ENCODE data around the gene ATG9B. TPM values are rescaled to one million over a fixed set of nuclear protein-coding genes. Genes with fewer than 3 reads are reported as not detected.

ATG9B gene
- total and polyA plus RNA-seq, 2 donors (not counting 3 experiments of a cell fraction or from before 2014, with no cell fraction given) = 0.04 TPM; not detected in 1

- no peak overlapping the region for H3K4me3 ChIP-seq (replicated peaks in 1 of 3; ENCODE audit: insufficient read depth in 1 of 3, low read depth in 1 of 3, low read length in 3 of 3)
- no peak overlapping the region for H3K4me2 ChIP-seq (ENCODE audit: insufficient read depth, low read length)
- no peak overlapping the region for H3K9ac ChIP-seq (replicated peaks; ENCODE audit: extremely low read depth, insufficient read depth, low read length)
- H4K20me1 ChIP-seq (replicated peaks; ENCODE audit: control insufficient read depth, extremely low read depth, insufficient read depth, low read length) = no peaks in the 10 kb centered on the region
- no peak overlapping the region for H2AFZ ChIP-seq (ENCODE audit: low read depth, low read length)
- H3K79me2 ChIP-seq (ENCODE audit: control insufficient read depth, insufficient read depth, low read length) = no peaks in the 10 kb centered on the region
- ChIA-PET CTCF (interaction anchor here (1.0 to 1.6 kb wide), 2 partner anchors 17 to 27 kb away, joined by 5 read pairs; partner anchors contain the start of gene ABCB8), POLR2A (no interaction called here)
- no peaks in the 10 kb centered on the region for H3K36me3 ChIP-seq (ENCODE audit: control insufficient read depth in 2 of 2, extremely low read depth in 1 of 2, insufficient read depth in 2 of 2, low read length in 2 of 2)
- H3K27ac ChIP-seq (ENCODE audit: insufficient read depth, low read depth, low read length) = no peak overlapping the region
- no peak for DNase-seq (ENCODE audit: low read depth, low spot score)
- FAIRE-seq = no peak
- BruUV-seq (replicated peaks) = no TSS peak
- peaks cover 0 to 1% of the 10 kb centered on the region in 2 experiments for H3K27me3 ChIP-seq (ENCODE audit: control insufficient read depth in 2 of 2, insufficient read depth in 2 of 2, low read length in 2 of 2)
- no peaks in the 10 kb centered on the region for H3K9me3 ChIP-seq (replicated peaks; ENCODE audit: control insufficient read depth, insufficient read depth, low read length)
- intact Hi-C loops (cut with micrococcal nuclease) (no loop called here), dilution Hi-C loops (cut with MboI; ENCODE audit: extremely low pct_ligation_motif_present, low sequenced_read_pairs) (no loop called here)
- no peak for TF ChIP-seq EZH2 (IDR thresholded peaks at IDR 0.05; ENCODE audit: borderline replicate concordance, low read depth, low read length, severe bottlenecking)
- no peak for TF ChIP-seq POLR2AphosphoS5 (IDR thresholded peaks at IDR 0.05; ENCODE audit: insufficient read depth, low read depth, low read length)
- TF ChIP-seq GATA2 (IDR thresholded peaks at IDR 0.05; ENCODE audit: insufficient read depth, insufficient read length, low read depth, low read length) = no peak
- TF ChIP-seq POLR2A (IDR thresholded peaks at IDR 0.05; ENCODE audit: low read depth, low read length) = no peak
- no peak for TF ChIP-seq FOS (IDR thresholded peaks at IDR 0.05; ENCODE audit: borderline replicate concordance, insufficient read depth, low read length)
- TF ChIP-seq JUN (IDR thresholded peaks at IDR 0.05; ENCODE audit: borderline replicate concordance, insufficient read depth, insufficient read length, low read depth) = no peak
- no peak for TF ChIP-seq MAX (IDR thresholded peaks at IDR 0.05; ENCODE audit: insufficient read depth, insufficient read length)
- no peak for TF ChIP-seq CTCF (IDR thresholded peaks at IDR 0.05; ENCODE audit: extremely low read depth in 1 of 2, insufficient read depth in 1 of 2, low read depth in 1 of 2, low read length in 2 of 2)
- no peak for TF ChIP-seq MYC (IDR thresholded peaks at IDR 0.05; ENCODE audit: low read depth, low read length)
- H3K9me1 ChIP-seq (replicated peaks; ENCODE audit: control insufficient read depth, extremely low read depth, insufficient read depth, low read length) = no peaks in the 10 kb centered on the region
- H3K4me1 ChIP-seq (ENCODE audit: control insufficient read depth, extremely low read depth, insufficient read depth, low read length) = peaks cover under 1% of the 10 kb centered on the region
These were observed 21.0 kb upstream of the ATG9B start for GRCh38 chr7:151045262-151045661.
